H9 (cell line): ENCODE measurements around the gene IL17RA. TPM values are rescaled to one million over a fixed set of nuclear protein-coding genes. Genes with fewer than 3 reads are reported as not detected.

Source experiments
- DNase-seq: peaks from one replicate; pipeline ENCODE4 v3.0.0-alpha.2; 2017
- H2AFZ ChIP-seq: one replicate; pipeline ENCODE4 v1.6.1; 2013; ENCODE audit warnings: mild to moderate bottlenecking, low read length, control low read depth, moderate library complexity
- H2AK5ac ChIP-seq: 2 replicates; pipeline ENCODE4 v1.6.1; 2013; ENCODE audit warnings: low read length, control low read depth, mixed read lengths; ENCODE audit not compliant: insufficient read length
- H2BK120ac ChIP-seq: one replicate; pipeline ENCODE4 v1.6.1; 2013; ENCODE audit warnings: low read depth, mild to moderate bottlenecking, low read length, control low read depth, inconsistent platforms; ENCODE audit not compliant: poor library complexity, severe bottlenecking
- H2BK12ac ChIP-seq: 2 replicates; pipeline ENCODE4 v1.6.1; 2013; ENCODE audit warnings: low read length, control low read depth, mixed read lengths, low read depth; ENCODE audit not compliant: insufficient read length
- H2BK15ac ChIP-seq: 2 replicates; pipeline ENCODE4 v1.6.1; 2013; ENCODE audit warnings: low read depth, low read length, control low read depth
- H2BK20ac ChIP-seq: one replicate; pipeline ENCODE4 v1.6.1; 2013; ENCODE audit warnings: low read depth, mild to moderate bottlenecking, low read length, control low read depth, inconsistent platforms; ENCODE audit not compliant: poor library complexity, severe bottlenecking
- H2BK5ac ChIP-seq: 2 replicates; pipeline ENCODE4 v1.6.1; 2013; ENCODE audit warnings: low read length, control low read depth, mixed read lengths; ENCODE audit not compliant: insufficient read length
- H3K14ac ChIP-seq: 2 replicates; pipeline ENCODE4 v1.6.1; 2013; ENCODE audit warnings: low read length, control low read depth; ENCODE audit not compliant: insufficient read depth
- H3K18ac ChIP-seq: 2 replicates; pipeline ENCODE4 v1.6.1; 2013; ENCODE audit warnings: low read depth, mild to moderate bottlenecking, mixed read lengths, low read length, control low read depth; ENCODE audit not compliant: insufficient read length
- H3K23ac ChIP-seq: 2 replicates; pipeline ENCODE4 v1.6.1; 2013; ENCODE audit warnings: low read length, control low read depth, mixed read lengths, low read depth; ENCODE audit not compliant: insufficient read length
- H3K23me2 ChIP-seq: 2 replicates; pipeline ENCODE4 v1.6.1; 2013; ENCODE audit warnings: low read depth, mild to moderate bottlenecking, mixed read lengths, low read length, control low read depth; ENCODE audit not compliant: insufficient read length, poor library complexity, severe bottlenecking
- H3K27ac ChIP-seq: 2 replicates; pipeline ENCODE4 v1.5.1; 2013; ENCODE audit warnings: low read length, control low read depth, mixed read lengths, low read depth; ENCODE audit not compliant: insufficient read length
- H3K27me3 ChIP-seq: 2 replicates; pipeline ENCODE4 v1.6.1; 2013; ENCODE audit warnings: low read length, control low read depth, inconsistent platforms; ENCODE audit not compliant: insufficient read depth
- H3K4ac ChIP-seq: 2 replicates; pipeline ENCODE4 v1.6.1; 2013; ENCODE audit warnings: low read depth, mild to moderate bottlenecking, control low read depth, inconsistent platforms, low read length, moderate library complexity
- H3K4me1 ChIP-seq: 2 replicates; pipeline ENCODE4 v1.6.1; 2013; ENCODE audit warnings: low read length, control low read depth, inconsistent platforms; ENCODE audit not compliant: insufficient read depth
- H3K4me2 ChIP-seq: 2 replicates; pipeline ENCODE4 v1.6.1; 2013; ENCODE audit warnings: low read length, control low read depth, mixed read lengths; ENCODE audit not compliant: insufficient read length, insufficient read depth
- H3K56ac ChIP-seq: 2 replicates; pipeline ENCODE4 v1.6.1; 2013; ENCODE audit warnings: low read depth, mild to moderate bottlenecking, mixed read lengths, low read length, control low read depth; ENCODE audit not compliant: insufficient read length
- H3K79me1 ChIP-seq: 2 replicates; pipeline ENCODE4 v1.6.1; 2013; ENCODE audit warnings: low read depth, mild to moderate bottlenecking, moderate library complexity, low read length, control low read depth, inconsistent platforms; ENCODE audit not compliant: insufficient read depth, poor library complexity, severe bottlenecking
- H3K79me2 ChIP-seq: 2 replicates; pipeline ENCODE4 v1.6.1; 2013; ENCODE audit warnings: low read length, control low read depth, inconsistent platforms; ENCODE audit not compliant: insufficient read depth
- H3K9ac ChIP-seq: 2 replicates; pipeline ENCODE4 v1.6.1; 2013; ENCODE audit warnings: low read length, control low read depth, mixed read lengths; ENCODE audit not compliant: insufficient read length; ENCODE audit errors: extremely low read depth
- H3K9me3 ChIP-seq: one replicate; pipeline ENCODE4 v1.6.1; 2013; ENCODE audit warnings: low read depth, low read length, inconsistent platforms; ENCODE audit not compliant: control insufficient read depth
- H3T11ph ChIP-seq: one replicate; pipeline ENCODE4 v1.6.1; 2013; ENCODE audit warnings: mild to moderate bottlenecking, low read length, control low read depth, inconsistent platforms
- H4K20me1 ChIP-seq: one replicate; pipeline ENCODE4 v1.6.1; 2013; ENCODE audit not compliant: control insufficient read depth, insufficient read length, insufficient read depth
- H4K5ac ChIP-seq: 2 replicates; pipeline ENCODE4 v1.6.1; 2013; ENCODE audit warnings: low read depth, mild to moderate bottlenecking, mixed read lengths, low read length, control low read depth; ENCODE audit not compliant: insufficient read length
- H4K8ac ChIP-seq: replicated peaks from 2 replicates; pipeline ENCODE4 v1.6.1; 2013; ENCODE audit warnings: low read length, control low read depth, mixed read lengths, low read depth; ENCODE audit not compliant: insufficient read length
- H4K91ac ChIP-seq: 2 replicates; pipeline ENCODE4 v1.6.1; 2013; ENCODE audit warnings: low read depth, mild to moderate bottlenecking, moderate library complexity, mixed read lengths, low read length, control low read depth; ENCODE audit not compliant: insufficient read length
- H3K27ac Mint-ChIP-seq, 3 experiments: 2 replicates in 2 of 3; 3 replicates in 1 of 3; pipeline ENCODE4 v1.8.0; 2020 to 2021; ENCODE audit warnings: mixed read lengths in 3 of 3, mild to moderate bottlenecking in 1 of 3, moderate library complexity in 1 of 3
- H3K27me3 Mint-ChIP-seq: 2 replicates; pipeline ENCODE4 v1.8.0; 2021; ENCODE audit warnings: low read depth, mild to moderate bottlenecking, moderate library complexity, mixed read lengths
- H3K36me3 Mint-ChIP-seq, 3 experiments: 2 replicates in 2 of 3; 3 replicates in 1 of 3; pipeline ENCODE4 v1.8.0; 2020 to 2021; ENCODE audit warnings: low read depth in 3 of 3, mixed read lengths in 3 of 3; ENCODE audit not compliant: insufficient read depth in 1 of 3
- H3K4me1 Mint-ChIP-seq, 2 experiments: 2 replicates each; pipeline ENCODE4 v1.8.0; 2020; ENCODE audit warnings: mixed read lengths in 2 of 2
- H3K4me3 Mint-ChIP-seq, 2 experiments: 2 replicates in 1 of 2; 3 replicates in 1 of 2; pipeline ENCODE4 v1.8.0; 2020 to 2021; ENCODE audit warnings: mild to moderate bottlenecking in 2 of 2, mixed read lengths in 2 of 2, moderate library complexity in 1 of 2
- H3K9me3 Mint-ChIP-seq, 2 experiments: 2 replicates in 1 of 2; 3 replicates in 1 of 2; pipeline ENCODE4 v1.8.0; 2020; ENCODE audit warnings: mild to moderate bottlenecking in 2 of 2, mixed read lengths in 2 of 2, moderate library complexity in 1 of 2
- WGBS: extraction: QIAGEN DNeasy Blood & Tissue Kit; methylation state at CpG from one replicate; pipeline ENCODE4 v1.1.7; 2013; ENCODE audit warnings: missing lambda C conversion rate, low lambda C conversion rate, mixed read lengths; ENCODE audit not compliant: insufficient read length; ENCODE audit errors: extremely low coverage; 5-methylcytosine and 5-hydroxymethylcytosine counted together
- total RNA-seq: library from RNA; stranded (reverse); gene quantifications from 2 replicates; pipeline ENCODE4 v1.2.1, GENCODE V29; 2021
- TF ChIP-seq, protein P1 (sequence below): fragments of 200-600 bp; sonication (generic); conservative IDR thresholded peaks from 3 replicates; pipeline ENCODE4 v1.8.0; 2021; ENCODE audit warnings: antibody characterized with exemption, mild to moderate bottlenecking

Gene IL17RA
- total RNA-seq, 1 experiment from 2014 or later, result 12.4 TPM

DNA sequence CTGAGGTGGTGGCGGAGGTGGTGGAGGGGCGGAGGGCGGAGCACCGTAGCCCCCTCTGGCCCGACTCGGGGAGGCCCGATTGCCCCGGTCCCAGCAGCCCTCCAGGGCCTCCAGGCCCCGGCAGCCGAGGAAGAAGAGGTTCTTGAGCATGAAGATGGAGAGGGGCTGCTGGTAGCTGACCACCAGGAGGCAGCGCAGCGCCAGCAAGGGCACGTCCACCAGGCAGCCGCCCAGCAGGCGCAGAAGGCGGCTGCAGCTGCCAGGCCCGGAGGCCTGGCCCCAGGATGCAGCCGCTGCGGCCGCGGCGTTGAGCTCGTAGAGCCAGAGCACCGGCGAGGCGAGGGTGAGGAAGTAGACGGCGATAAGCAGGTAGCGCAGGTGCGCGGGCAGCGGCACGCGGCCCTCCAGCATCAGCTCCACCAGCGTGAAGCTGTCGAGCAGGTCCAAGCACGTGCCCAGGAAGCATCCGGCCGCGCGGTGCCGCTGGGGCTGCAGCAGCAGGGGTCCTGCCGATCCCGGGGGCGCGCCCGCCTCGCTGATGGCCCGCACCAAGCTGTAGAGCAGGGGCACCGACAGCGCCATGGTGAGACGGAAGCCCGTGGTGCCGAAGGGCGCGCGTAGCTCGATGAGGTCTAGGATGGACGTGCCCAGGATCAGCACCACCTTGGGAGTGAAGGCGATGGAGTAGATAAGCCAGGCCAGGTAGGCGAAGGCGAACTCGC is 34.8 kb downstream of the IL17RA start:
- Histone ChIP-seq H2BK20ac (no peak overlapping the region), H3K9ac (no peak overlapping the region), H3K79me2 (no peaks in the 10 kb centered on the region), H2AFZ (no peak overlapping the region), H3K27ac (no peak overlapping the region), H4K20me1 (no peaks in the 10 kb centered on the region), H3K4me2 (peak overlapping the region; percentile 14), H3K4me1 (no peaks in the 10 kb centered on the region; the same call in 1 of the 2 replicates), H3K9me3 (no peaks in the 10 kb centered on the region), H3K14ac (no peak overlapping the region), H2AK5ac (no peak overlapping the region), H3K79me1 (no peaks in the 10 kb centered on the region), H3K18ac (no peak overlapping the region), H4K8ac (no peak overlapping the region), H2BK120ac (no peak overlapping the region), H3K27me3 (no peaks in the 10 kb centered on the region), H2BK15ac (no peak overlapping the region), H3K4ac (no peak overlapping the region), H3K23ac (no peak overlapping the region), H3K56ac (no peak overlapping the region), H2BK12ac (no peak overlapping the region), H4K91ac (no peak overlapping the region), H2BK5ac (no peak overlapping the region), H4K5ac (no peak overlapping the region), H3K23me2 (peaks cover 6% of the 10 kb centered on the region), H3T11ph (no peak overlapping the region)
- TF ChIP-seq, protein P1, sequence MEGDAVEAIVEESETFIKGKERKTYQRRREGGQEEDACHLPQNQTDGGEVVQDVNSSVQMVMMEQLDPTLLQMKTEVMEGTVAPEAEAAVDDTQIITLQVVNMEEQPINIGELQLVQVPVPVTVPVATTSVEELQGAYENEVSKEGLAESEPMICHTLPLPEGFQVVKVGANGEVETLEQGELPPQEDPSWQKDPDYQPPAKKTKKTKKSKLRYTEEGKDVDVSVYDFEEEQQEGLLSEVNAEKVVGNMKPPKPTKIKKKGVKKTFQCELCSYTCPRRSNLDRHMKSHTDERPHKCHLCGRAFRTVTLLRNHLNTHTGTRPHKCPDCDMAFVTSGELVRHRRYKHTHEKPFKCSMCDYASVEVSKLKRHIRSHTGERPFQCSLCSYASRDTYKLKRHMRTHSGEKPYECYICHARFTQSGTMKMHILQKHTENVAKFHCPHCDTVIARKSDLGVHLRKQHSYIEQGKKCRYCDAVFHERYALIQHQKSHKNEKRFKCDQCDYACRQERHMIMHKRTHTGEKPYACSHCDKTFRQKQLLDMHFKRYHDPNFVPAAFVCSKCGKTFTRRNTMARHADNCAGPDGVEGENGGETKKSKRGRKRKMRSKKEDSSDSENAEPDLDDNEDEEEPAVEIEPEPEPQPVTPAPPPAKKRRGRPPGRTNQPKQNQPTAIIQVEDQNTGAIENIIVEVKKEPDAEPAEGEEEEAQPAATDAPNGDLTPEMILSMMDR, result peak; percentile 86
- no peaks in the 10 kb centered on the region for H3K9me3 Mint-ChIP-seq
- DNase-seq, result peak; percentile 84
- H3K4me1 Mint-ChIP-seq, result peaks cover 35 to 37% of the 10 kb centered on the region in 2 experiments
- H3K4me3 Mint-ChIP-seq, result peak overlapping the region; percentile 54 to 75
- peaks cover 7% of the 10 kb centered on the region for H3K27me3 Mint-ChIP-seq
- no peak overlapping the region for H3K27ac Mint-ChIP-seq
- peaks cover 0 to 4% (median 0%) of the 10 kb centered on the region in 3 experiments; a peak in 2 of 7 replicates for H3K36me3 Mint-ChIP-seq
- WGBS, result no CpG with 5 or more reads among the region's 63 CpGs
